Smooth muscle cell (in vitro differentiated cells): Measurements from ENCODE around the gene ITGB3. TPM values are rescaled to one million over a fixed set of nuclear protein-coding genes. Genes with fewer than 3 reads are reported as not detected.

ENCODE experiments used
- DNase-seq: peaks from one replicate; lab custom pipeline; 2025; ENCODE audit not compliant: unreplicated experiment; lab: John Stamatoyannopoulos, UW
- H2AFZ ChIP-seq: fragments of 200-600 bp; sonication (generic); 2 replicates; pipeline ENCODE4 v1.6.0; 2016; ENCODE audit warnings: antibody characterized with exemption, low read depth, mild to moderate bottlenecking
- H3F3A ChIP-seq: fragments of 200-600 bp; sonication (generic); 2 replicates; pipeline ENCODE4 v1.6.0; 2017; ENCODE audit warnings: antibody characterized with exemption, low read depth
- H3K27ac ChIP-seq: fragments of 200-600 bp; sonication (generic); 2 replicates; pipeline ENCODE4 v1.5.1; 2016; ENCODE audit warnings: low read depth, mild to moderate bottlenecking
- H3K27me3 ChIP-seq: fragments of 200-600 bp; sonication (generic); 2 replicates; pipeline ENCODE4 v1.6.1; 2016; ENCODE audit warnings: low read depth, mild to moderate bottlenecking
- H3K36me3 ChIP-seq: fragments of 200-600 bp; sonication (generic); 2 replicates; pipeline ENCODE4 v1.5.1; 2016; ENCODE audit warnings: low read depth
- H3K4me1 ChIP-seq: fragments of 200-600 bp; sonication (generic); 2 replicates; pipeline ENCODE4 v1.5.1; 2016; ENCODE audit warnings: low read depth
- H3K4me2 ChIP-seq: fragments of 200-600 bp; sonication (generic); 2 replicates; pipeline ENCODE4 v1.6.0; 2016; ENCODE audit warnings: mild to moderate bottlenecking
- H3K4me3 ChIP-seq: fragments of 200-600 bp; sonication (generic); 2 replicates; pipeline ENCODE4 v1.5.1; 2016; ENCODE audit warnings: mild to moderate bottlenecking
- H3K79me2 ChIP-seq: fragments of 200-600 bp; sonication (generic); 2 replicates; pipeline ENCODE4 v1.6.0; 2016; ENCODE audit warnings: low read depth, mild to moderate bottlenecking
- H3K9ac ChIP-seq: fragments of 200-600 bp; sonication (generic); 2 replicates; pipeline ENCODE4 v1.6.0; 2016; ENCODE audit warnings: low read depth
- H3K9me3 ChIP-seq: fragments of 200-600 bp; sonication (generic); replicated peaks from 2 replicates; pipeline ENCODE4 v1.5.1; 2016; ENCODE audit warnings: low read depth
- H4K20me1 ChIP-seq: fragments of 200-600 bp; sonication (generic); 2 replicates; pipeline ENCODE4 v1.6.0; 2016; ENCODE audit warnings: low read depth
- CTCF ChIP-seq: fragments of 200-600 bp; sonication (generic); IDR thresholded peaks from 2 replicates; pipeline ENCODE4 v1.5.1; 2017; ENCODE audit warnings: borderline replicate concordance, mild to moderate bottlenecking, antibody characterized with exemption; ENCODE audit not compliant: insufficient read depth, poor library complexity, severe bottlenecking
- WGBS: methylation state at CpG from one replicate; pipeline ENCODE4 v1.1.7; 2016; ENCODE audit warnings: low lambda C conversion rate; 5-methylcytosine and 5-hydroxymethylcytosine counted together
- polyA plus RNA-seq: library from polyadenylated mRNA; unstranded; fragments of >200 nt; fragmentation: Nextera tagmentation; extraction: Ambion mirVana; gene quantifications from 2 replicates; pipeline ENCODE4 v1.2.1, GENCODE V29; 2016
- total RNA-seq: library from RNA; depleted of rRNA; stranded (reverse); fragments of >200 nt; gene quantifications from 2 replicates; pipeline ENCODE4 v1.2.3, GENCODE V29; 2014

Gene ITGB3
- total and polyA plus RNA-seq, 2 experiments from 2014 or later = 3.9 to 7.9 TPM

GRCh38 chr17:47239967-47240651 is 13.5 kb upstream of the ITGB3 start:
- H3K4me2 ChIP-seq = peak overlapping the region; percentile 46
- H3K9me3 ChIP-seq = no peaks in the 10 kb centered on the region
- H3K4me1 ChIP-seq = no peaks in the 10 kb centered on the region
- peak; percentile 45 for DNase-seq
- no peak for TF ChIP-seq CTCF
- 24% methylated on average over 3 of the region's 3 CpGs for WGBS
- H3K79me2 ChIP-seq = no peaks in the 10 kb centered on the region
- H3F3A ChIP-seq = peaks cover 6% of the 10 kb centered on the region
- H3K27me3 ChIP-seq = no peaks in the 10 kb centered on the region
- no peak overlapping the region for H3K4me3 ChIP-seq
- H2AFZ ChIP-seq = peak overlapping the region; percentile 26
- H3K9ac ChIP-seq = peak overlapping the region; percentile 65
- no peaks in the 10 kb centered on the region for H3K36me3 ChIP-seq
- H4K20me1 ChIP-seq = no peaks in the 10 kb centered on the region
- H3K27ac ChIP-seq = peak overlapping the region; percentile 94

- peaks cover 6% of the 10 kb centered on the region for H3F3A ChIP-seq
- TF ChIP-seq CTCF = no peak
- no peak overlapping the region for H3K4me3 ChIP-seq
- H2AFZ ChIP-seq = no peak overlapping the region
- H3K27ac ChIP-seq = peak overlapping the region; percentile 94
- H3K9me3 ChIP-seq = no peaks in the 10 kb centered on the region
- H3K27me3 ChIP-seq = no peaks in the 10 kb centered on the region
- no peaks in the 10 kb centered on the region for H3K4me1 ChIP-seq
- H3K79me2 ChIP-seq = no peaks in the 10 kb centered on the region
- H3K36me3 ChIP-seq = no peaks in the 10 kb centered on the region
- no peak for DNase-seq
- 85% methylated on average over 3 of the region's 3 CpGs for WGBS
- peak overlapping the region; percentile 65 for H3K9ac ChIP-seq
- H4K20me1 ChIP-seq = no peaks in the 10 kb centered on the region
- peak overlapping the region; percentile 46 for H3K4me2 ChIP-seq
Observed at GRCh38 chr17:47240806-47241205, 12.8 kb upstream of the ITGB3 start.

GRCh38 chr17:47242648-47243047 is 11.0 kb upstream of the ITGB3 start:
- no peaks in the 10 kb centered on the region for H3K4me1 ChIP-seq
- no peaks in the 10 kb centered on the region for H3K27me3 ChIP-seq
- no peak overlapping the region for H3K4me2 ChIP-seq
- H3K79me2 ChIP-seq = no peaks in the 10 kb centered on the region
- DNase-seq = no peak
- H3K27ac ChIP-seq = no peak overlapping the region
- peaks cover 6% of the 10 kb centered on the region for H3F3A ChIP-seq
- 93% methylated on average over 2 of the region's 2 CpGs for WGBS
- H2AFZ ChIP-seq = no peak overlapping the region
- no peak for TF ChIP-seq CTCF
- no peak overlapping the region for H3K4me3 ChIP-seq
- no peaks in the 10 kb centered on the region for H3K9me3 ChIP-seq
- H3K36me3 ChIP-seq = no peaks in the 10 kb centered on the region
- no peak overlapping the region for H3K9ac ChIP-seq
- H4K20me1 ChIP-seq = no peaks in the 10 kb centered on the region
